ENCODE results near the gene FASLG. TPM values are rescaled to one million over a fixed set of nuclear protein-coding genes. Genes with fewer than 3 reads are reported as not detected.

FASLG gene
- total and polyA plus RNA-seq, 10 of the 15 experiments (the other 5 are each of a cell fraction or from before 2014, with no cell fraction given), result 0.05 to 4.0 (median 0.09) TPM; not detected in 2

- TF ChIP-seq ELK1 (IDR thresholded peaks at IDR 0.05; ENCODE audit: low read depth, low read length), result no peak
- TF ChIP-seq CEBPB (IDR thresholded peaks at IDR 0.05; ENCODE audit: borderline replicate concordance in 1 of 2, low read depth in 2 of 2, low read length in 2 of 2), result no peak
- TF ChIP-seq CTCF (IDR thresholded peaks at IDR 0.05 in 2 of 3, conservative IDR thresholded peaks at IDR 0.05 in 1 of 3; ENCODE audit: control insufficient read depth in 2 of 3, extremely low read depth in 1 of 3, insufficient read depth in 1 of 3, low read depth in 3 of 3, low read length in 3 of 3), result no peak
- TF ChIP-seq MLLT1 (IDR thresholded peaks at IDR 0.05), result no peak
- TF ChIP-seq ZBTB40 (IDR thresholded peaks at IDR 0.05; ENCODE audit: borderline replicate concordance), result peak; percentile 47; the same call in 1 of the 2 replicates
- TF ChIP-seq KDM1A (IDR thresholded peaks at IDR 0.05; ENCODE audit: borderline replicate concordance), result no peak
- Histone ChIP-seq H3K9ac (ENCODE audit: control insufficient read depth, insufficient read depth, low read length) (no peak overlapping the region), H3K36me3 (ENCODE audit: control insufficient read depth in 2 of 2, insufficient read depth in 2 of 2, low read length in 1 of 2) (no peaks in the 10 kb centered on the region), H4K20me1 (ENCODE audit: control insufficient read depth, insufficient read depth) (no peaks in the 10 kb centered on the region), H3K79me2 (ENCODE audit: control insufficient read depth, insufficient read depth, low read length) (no peaks in the 10 kb centered on the region), H3K4me3 (no peak overlapping the region), H3K4me1 (ENCODE audit: control insufficient read depth, insufficient read depth, low read length) (no peaks in the 10 kb centered on the region), H2AFZ (ENCODE audit: control insufficient read depth, low read depth, low read length) (no peak overlapping the region), H3K27ac (ENCODE audit: control insufficient read depth, insufficient read depth) (no peak overlapping the region), H3K27me3 (replicated peaks in 1 of 2; ENCODE audit: control insufficient read depth in 2 of 2, insufficient read depth in 2 of 2, low read length in 1 of 2) (peaks cover 0 to 4% of the 10 kb centered on the region in 2 experiments; a peak in 1 of 4 replicates), H3K9me3 (replicated peaks; ENCODE audit: control insufficient read depth, insufficient read depth, low read length) (no peaks in the 10 kb centered on the region; the same call in 2 of the 3 replicates), H3K4me2 (ENCODE audit: control insufficient read depth, insufficient read depth) (no peak overlapping the region)
- CTCF ChIA-PET, result interaction anchor here (1.9 kb wide), 1 partner anchor 8 kb away, joined by 6 read pairs; no protein-coding TSS in a partner anchor
- DNase-seq (ENCODE audit: low read depth, low spot score), result no peak
- ATAC-seq, result no peak
- BruUV-seq (replicated peaks), result no TSS peak
- 51% methylated on average over 2 of the region's 2 CpGs for WGBS (ENCODE audit: insufficient coverage, insufficient replicate concordance, low lambda C conversion rate, missing lambda C conversion rate)
- SMC1A ChIA-PET (ENCODE audit: uncharacterized antibody, unreplicated experiment), result interaction anchor here (1.2 to 1.5 kb wide), 3 partner anchors 11 to 90 kb away, joined by 3 to 4 read pairs (median 3); no protein-coding TSS in a partner anchor
- POLR2A ChIA-PET, result no interaction called here
- no peak for FAIRE-seq
- intact Hi-C loops (cut with micrococcal nuclease; ENCODE audit: unreplicated experiment) (no loop called here), in situ Hi-C loops (cut with MboI) (no loop called here)
- RAD21 ChIA-PET (ENCODE audit: unreplicated experiment), result no interaction called here
These were observed 29.7 kb upstream of the FASLG start for GRCh38 chr1:172629170-172629569.

Data from GM12878 (cell line).